ENCODE results near the gene SFRP4.

GRCh38 chr7:37952240-37952639 is 35.6 kb upstream of the SFRP4 start:
- TF ChIP-seq CTCF (IDR thresholded peaks at IDR 0.05; ENCODE audit: extremely low read depth in 1 of 2, insufficient read depth in 1 of 2, low read depth in 1 of 2, low read length in 2 of 2) (no peak), FOS (IDR thresholded peaks at IDR 0.05; ENCODE audit: borderline replicate concordance, insufficient read depth, low read length) (no peak), POLR2AphosphoS5 (IDR thresholded peaks at IDR 0.05; ENCODE audit: insufficient read depth, low read depth, low read length) (no peak), MAX (IDR thresholded peaks at IDR 0.05; ENCODE audit: insufficient read depth, insufficient read length) (no peak), POLR2A (IDR thresholded peaks at IDR 0.05; ENCODE audit: low read depth, low read length) (no peak), EZH2 (IDR thresholded peaks at IDR 0.05; ENCODE audit: borderline replicate concordance, low read depth, low read length, severe bottlenecking) (no peak), MYC (IDR thresholded peaks at IDR 0.05; ENCODE audit: low read depth, low read length) (no peak), JUN (IDR thresholded peaks at IDR 0.05; ENCODE audit: borderline replicate concordance, insufficient read depth, insufficient read length, low read depth) (no peak)
